HG02678 (cell line): ENCODE data around the gene NRCAM.

ENCODE experiments used
- ATAC-seq: cut with Tn5 transposase; IDR thresholded peaks from one replicate; pipeline ENCODE4 v1.9.1; 2021; ENCODE audit warnings: mild to moderate bottlenecking, moderate library complexity; ENCODE audit not compliant: unreplicated experiment

The NRCAM gene

GRCh38 chr7:108253275-108254044 is 202.8 kb downstream of the NRCAM start:
- ATAC-seq = no peak

DNA sequence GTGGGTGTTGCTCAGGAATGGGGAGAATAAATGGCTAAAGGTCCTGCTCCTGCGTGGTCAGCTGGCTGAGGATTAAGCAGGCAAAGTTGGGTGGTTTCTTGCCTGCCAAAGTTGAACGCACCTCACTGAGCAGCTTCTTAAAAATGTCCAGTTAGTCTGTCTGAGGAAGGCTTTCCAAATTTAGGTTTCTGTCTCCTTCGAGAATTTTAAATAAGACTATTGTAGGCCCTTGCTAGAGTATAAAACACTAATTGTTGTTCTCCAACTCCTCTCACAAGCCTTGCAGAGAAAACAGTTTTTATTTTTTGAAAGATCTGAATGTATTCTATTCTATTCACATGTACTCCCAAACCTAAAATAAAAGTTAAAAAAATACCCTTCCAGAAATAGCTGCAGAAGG is 204.1 kb downstream of the NRCAM start:
- no peak for ATAC-seq

GRCh38 chr7:108251700-108252099 is 204.5 kb downstream of the NRCAM start:
- ATAC-seq = no peak

DNA sequence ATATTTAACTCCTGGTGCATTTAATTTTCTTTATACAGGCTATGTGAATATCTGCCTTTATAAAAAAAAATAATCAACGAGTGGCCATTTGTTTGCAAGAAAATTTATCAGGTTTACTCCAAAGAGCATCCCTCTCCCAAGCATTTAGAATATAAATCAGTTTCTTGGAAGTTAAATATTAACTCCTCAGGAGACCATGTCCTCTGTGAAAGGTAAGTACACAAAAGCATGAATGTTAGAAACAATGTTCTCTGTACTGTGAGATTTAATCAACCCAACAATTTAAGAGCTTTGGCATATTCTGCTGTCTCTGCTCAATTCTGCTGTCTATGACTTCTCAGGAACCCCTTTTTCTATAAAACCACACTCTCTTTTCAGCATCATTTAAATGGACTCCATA is 206.8 kb downstream of the NRCAM start:
- no peak for ATAC-seq

- ATAC-seq = no peak
Observed at GRCh38 chr7:108248821-108249220, 207.4 kb downstream of the NRCAM start.

DNA sequence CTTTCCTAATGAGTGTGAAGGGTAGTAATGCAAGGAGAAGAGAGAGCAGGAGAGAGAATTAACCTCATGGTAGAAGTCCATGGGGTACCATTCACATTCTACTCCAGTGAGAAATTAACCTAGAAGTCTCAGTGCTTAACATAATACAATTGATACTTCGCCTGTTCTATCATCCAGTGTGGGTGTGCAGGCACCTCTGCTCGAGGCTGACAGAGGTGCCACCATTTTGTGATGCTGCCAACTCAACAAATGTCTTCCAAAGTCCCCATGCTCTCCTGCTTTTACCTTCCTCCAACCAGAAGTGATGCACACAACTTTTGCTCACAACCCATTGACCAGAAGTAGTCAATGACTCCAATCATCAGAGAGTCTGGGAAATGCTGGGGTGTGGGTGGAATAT is 207.8 kb downstream of the NRCAM start:
- ATAC-seq = no peak

DNA sequence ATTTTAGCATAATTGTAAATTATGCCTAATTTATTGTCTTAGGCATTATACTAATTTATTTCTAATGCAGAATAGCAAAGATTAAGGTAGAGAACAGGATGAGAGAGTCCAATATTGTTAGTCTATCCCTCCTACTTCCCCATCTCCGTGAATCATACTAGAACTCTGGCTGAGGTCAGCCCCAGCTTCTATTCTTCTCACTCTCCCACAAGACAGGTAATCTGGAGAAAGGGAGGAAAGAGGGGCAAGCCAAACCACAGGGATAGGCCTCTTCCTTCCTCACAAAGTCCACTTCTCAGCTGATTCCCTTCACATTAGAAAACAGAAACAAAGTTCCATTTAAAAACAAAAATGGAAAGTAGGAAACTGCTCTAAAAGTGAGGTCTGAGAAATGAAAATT is 208.6 kb downstream of the NRCAM start:
- no peak for ATAC-seq

- ATAC-seq = no peak
Observed at GRCh38 chr7:108246227-108246837, 209.9 kb downstream of the NRCAM start.

GRCh38 chr7:108245523-108246226 is 210.6 kb downstream of the NRCAM start:
- no peak for ATAC-seq

DNA sequence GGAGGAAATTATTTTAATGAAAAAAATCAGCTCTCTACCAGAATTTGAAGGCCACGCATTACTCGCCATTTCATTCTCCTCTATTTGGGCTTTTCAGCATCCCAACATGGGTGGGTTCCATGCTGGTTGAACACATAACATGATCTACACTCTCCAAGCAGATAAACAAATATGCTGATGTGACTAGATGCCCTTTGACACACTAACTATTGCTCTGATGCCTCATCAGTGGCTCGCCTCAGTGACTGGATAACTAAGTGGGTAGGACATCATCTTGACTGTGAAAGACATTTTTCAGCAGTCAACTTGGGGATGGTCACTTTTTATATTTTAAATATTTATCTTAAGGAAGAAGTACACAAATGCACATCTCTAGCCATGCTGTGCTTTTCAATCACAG is 212.1 kb downstream of the NRCAM start:
- no peak for ATAC-seq

- no peak for ATAC-seq
Observed at GRCh38 chr7:108239501-108240225, 216.6 kb downstream of the NRCAM start.

- no peak for ATAC-seq
Observed at GRCh38 chr7:108236681-108237415, 219.4 kb downstream of the NRCAM start.

DNA sequence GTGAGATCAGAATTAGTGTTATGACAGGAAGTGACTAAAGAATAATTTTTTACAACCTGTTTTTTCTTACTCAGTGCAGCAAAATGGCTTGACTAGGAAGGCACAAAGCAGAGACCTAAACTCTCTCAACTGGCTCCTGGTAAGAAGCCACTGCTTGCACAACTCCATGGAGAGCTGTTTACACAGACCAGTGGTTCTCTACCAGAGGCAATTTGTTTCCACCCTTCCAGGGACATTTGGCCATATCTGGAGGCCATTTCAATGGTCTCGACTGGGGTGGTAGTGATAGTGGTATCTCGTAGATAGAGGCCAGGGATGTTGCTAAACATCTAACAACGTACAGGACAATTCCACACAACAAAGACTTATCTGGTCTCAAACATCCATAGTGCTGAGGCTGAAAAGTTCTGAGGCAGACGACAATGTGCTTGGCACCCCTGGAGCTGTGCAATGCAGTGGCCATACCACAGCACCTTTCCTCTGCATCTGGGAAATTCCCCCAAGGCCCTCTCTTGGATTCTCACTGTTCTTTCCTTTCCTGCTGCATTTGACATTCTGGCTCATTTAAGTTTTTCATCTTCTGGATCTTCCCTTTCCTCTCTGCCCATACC is 220.7 kb downstream of the NRCAM start:
- no peak for ATAC-seq

DNA sequence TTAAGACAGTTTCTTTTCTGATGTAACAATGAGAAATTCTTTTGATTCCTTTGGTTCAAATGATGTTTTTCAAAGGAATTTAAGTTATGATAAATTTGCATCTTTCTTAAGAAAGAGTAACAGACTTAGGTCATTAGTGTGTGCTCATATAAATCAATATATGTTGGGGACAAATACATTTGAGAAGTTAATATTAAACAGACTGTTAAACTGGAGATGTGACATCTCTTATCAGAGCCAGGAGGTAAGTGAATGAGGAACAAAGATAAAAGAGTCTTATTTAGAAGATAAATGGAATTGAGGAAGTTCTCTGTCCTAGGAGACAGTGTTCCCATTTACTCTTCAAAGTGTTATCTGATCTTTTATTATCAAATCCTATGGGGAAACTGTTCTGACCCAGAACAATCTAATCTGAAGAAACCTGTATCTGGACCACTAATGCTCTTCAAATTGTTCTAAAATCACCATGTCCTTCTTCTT is 221.2 kb downstream of the NRCAM start:
- ATAC-seq = no peak

GRCh38 chr7:108234281-108234680 is 222.0 kb downstream of the NRCAM start:
- ATAC-seq = no peak

GRCh38 chr7:108232076-108232475 is 224.2 kb downstream of the NRCAM start:
- ATAC-seq = no peak

- ATAC-seq = no peak
Observed at GRCh38 chr7:108231221-108231620, 225.0 kb downstream of the NRCAM start.

- no peak for ATAC-seq
Observed at GRCh38 chr7:108227366-108227765, 228.9 kb downstream of the NRCAM start.

- no peak for ATAC-seq
Observed at GRCh38 chr7:108226816-108227299, 229.4 kb downstream of the NRCAM start.
